Measurements from ENCODE around the gene TMEM147.
A peak's percentile ranks its signal among the peaks of the same experiment; 100 is the strongest.

The TMEM147 gene

DNA sequence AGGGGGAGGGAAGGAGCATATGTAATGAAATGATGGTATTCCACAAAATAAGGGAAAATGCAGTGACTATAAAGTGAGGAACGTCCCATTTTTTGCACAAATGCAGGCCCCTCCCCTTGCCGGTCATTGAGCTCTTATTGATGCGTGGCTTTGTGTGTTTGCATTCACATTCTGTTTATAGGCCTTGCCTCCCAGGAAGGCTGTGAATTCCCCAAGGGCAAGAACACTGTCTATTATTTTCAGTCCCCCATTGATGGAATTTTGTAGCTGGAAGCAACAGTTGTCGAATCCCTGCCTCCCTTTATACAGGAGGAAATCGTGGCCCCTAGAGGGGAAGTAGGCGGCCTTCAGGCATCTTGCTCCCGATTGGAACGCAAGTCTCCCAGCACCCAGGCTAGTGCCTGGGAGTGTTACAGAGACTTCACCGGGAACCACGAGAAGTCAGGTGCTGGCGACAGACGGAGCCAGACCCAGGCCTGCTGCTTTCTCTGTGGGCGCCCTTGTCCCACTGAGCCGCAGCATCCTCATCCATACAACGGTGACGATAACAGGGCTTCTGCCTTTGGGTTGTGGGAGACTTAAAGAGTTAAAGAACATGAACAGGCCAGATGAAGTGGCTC lies 24.2 kb upstream of the TMEM147 start:
- DNase-seq (ENCODE audit: low read depth), result no peak

DNA sequence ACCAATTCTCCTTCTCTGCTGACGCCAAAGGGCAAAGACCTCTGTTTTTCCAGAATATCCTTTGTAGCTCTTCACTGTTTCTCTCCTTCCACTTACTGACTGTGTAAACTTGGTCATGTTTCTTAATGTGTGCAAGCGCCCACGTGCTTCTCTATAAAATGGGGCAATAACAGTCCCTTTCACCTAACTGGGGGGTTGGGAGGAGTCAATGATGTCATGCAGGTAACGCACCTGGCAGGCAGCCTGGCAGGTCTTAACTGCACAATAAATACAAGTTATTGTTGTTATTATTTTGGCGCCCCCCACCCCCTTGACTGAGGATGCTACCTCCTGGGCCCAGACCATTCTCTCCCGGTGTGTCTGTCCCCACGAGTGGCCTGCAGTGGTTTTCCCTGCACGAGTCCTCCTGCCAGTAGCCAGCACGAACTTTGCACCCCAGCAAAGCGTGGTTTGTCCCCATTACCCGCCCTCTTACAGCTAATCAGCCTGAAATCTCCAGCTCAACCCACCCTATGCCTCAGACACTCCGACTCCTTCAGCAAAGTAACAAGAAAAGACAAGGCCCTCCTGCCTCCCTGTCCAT lies 22.6 kb upstream of the TMEM147 start:
- no peak for DNase-seq (ENCODE audit: low read depth)

DNA sequence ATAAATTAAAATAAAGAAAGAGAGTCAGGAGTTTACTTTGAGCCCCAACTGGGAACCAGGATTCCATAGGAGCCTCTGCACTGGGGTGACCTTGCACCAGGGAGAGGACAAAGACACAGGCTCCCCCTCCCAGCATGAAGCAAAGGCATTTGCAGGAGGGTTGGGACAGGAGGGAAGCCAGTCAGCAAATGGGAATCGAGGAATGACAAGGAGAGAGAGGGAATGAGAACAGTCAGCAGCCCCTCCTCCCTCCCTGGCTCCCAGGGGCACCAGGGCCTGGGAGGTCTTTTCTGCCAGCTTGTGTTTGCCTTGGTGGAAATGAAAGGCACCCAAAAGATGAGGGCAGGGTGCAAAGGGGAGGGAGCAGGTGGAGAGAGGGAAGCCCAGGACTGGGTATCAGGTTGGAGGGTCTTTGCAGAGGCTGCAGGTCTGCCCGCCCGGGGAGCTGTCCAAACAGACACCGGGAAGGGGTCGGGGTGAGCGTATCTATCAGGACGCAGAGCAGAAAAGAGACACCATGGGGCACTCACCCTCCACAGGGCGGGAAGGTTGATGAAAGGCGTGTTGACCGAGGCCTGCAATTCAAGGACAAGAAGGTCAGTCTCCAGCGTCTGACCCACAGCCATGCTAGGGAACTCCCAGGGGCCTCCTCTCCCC lies 21.1 kb upstream of the TMEM147 start:
- DNase-seq (ENCODE audit: low read depth), result no peak

DNA sequence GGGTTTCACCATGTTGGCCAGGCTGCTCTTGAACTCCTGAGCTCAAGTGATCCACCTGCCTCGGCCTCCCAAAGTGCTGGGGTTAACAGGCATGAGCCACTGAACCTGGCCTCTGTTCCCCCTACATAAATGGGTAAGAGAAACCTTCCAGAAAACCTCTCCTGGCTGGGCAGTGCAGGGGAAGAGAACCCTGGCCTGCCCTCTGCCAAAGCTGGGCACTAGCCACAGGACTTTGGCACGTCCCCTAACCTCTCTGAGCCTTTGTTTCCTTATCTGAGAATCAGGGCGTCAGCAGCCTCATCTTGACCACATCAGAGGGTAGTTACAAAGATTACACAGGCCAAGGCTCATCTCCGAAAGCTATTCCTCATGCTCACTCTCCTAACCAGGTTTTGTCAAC lies 19.6 kb upstream of the TMEM147 start:
- no peak for DNase-seq (ENCODE audit: low read depth)

GRCh38 chr19:35528218-35529038 lies 17.0 kb upstream of the TMEM147 start, which contains the start of gene SBSN:
TSS of gene SBSN (minus strand) at chr19:35528311. CDS start at chr19:35528281, 30 bp downstream.
- no peak for DNase-seq (ENCODE audit: low read depth)

DNA sequence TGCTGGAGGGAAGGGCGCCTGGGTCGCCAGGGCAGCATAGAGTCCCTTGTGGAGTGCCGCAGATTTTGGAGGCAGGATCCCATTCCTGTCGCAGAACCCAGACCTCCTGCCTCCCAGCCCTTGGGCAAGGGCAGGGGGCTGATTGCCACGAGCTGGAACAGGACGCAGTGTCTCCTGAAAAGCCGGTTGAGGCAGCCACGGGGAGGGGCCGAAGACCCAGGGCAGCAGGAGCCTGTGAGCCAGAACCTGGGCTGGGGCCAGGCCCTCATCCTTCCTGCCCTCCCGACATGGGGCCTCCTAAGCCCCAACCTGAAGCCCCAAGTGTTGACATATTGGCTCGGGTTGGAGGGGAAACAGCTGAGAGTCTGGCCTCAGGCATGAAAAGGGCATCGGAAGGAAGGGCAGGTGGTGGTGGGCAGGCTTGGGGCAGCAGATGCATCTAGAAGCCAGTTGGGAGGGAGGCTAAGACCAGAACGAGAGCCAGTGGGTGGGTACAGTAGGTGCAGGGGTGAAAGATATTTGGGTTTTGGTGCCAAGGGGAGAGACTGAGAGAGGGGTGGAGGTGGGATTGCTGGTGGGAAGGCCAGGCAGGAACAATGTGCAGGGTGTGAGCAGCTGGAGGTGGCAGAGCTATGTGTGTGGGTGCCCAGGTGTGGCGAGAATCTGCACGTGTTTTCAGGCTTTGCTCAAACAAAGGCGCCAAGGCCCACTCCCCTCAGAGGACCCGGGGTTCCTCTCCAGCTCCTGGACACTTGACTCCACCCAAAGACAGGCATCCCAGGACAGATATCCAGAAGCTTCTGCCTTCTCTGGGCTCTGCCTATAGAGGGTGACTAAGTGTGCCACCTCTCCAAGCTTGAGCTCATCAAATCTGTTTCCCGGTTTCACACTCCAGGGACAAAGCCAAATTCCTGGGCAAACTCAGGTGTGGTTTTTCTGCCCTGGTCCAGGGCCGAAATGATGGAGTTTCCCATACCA lies 15.9 kb upstream of the TMEM147 start:
- DNase-seq (ENCODE audit: low read depth), result no peak

DNA sequence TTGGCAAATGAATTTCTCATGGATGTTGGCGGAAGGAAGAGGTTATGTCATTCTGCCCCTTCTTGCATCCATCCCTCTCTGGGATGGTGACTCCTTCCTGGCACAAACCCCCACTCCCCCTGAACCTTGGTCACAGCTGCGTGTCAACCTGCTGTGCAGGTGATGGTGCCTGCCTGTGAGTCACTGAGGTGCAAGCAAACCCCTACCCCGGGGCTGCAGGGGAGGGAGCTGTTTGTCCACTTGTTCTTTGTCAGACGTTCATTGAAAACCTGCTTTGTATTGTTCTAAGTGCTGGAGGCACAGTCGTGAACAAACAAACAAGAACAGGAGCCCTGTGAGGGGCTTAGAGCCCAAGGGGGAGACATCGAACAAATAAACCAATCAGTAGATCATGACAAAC lies 14.1 kb upstream of the TMEM147 start:
- no peak for DNase-seq (ENCODE audit: low read depth)

DNA sequence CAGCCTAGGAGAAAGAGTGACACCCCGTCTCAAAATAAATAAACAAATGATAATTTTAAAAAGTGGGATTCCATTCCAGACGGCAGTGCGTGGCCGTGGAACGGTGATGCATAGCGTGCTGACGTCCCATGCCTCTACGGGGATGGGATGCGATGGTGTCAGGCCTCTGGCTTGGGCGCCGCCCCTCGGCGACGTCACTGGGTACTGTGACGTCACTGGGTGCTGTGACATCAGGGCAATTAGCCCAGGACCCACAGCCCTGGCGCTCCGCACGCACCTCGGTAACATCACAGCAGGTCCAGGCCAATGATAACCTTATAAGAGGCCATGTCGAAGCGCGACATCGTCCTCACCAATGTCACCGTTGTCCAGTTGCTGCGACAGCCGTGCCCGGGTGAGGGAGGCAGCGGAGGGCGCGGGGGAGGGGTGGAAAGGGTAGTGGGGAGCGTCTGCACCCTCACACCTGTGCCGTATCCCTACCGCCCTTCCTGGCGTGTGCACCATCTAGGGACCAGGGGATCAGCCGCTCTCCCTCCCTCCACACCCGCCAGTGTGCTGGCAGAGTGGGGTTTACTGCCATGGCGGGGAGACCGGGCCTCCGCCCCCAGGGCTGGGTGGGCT lies 12.1 kb upstream of the TMEM147 start, which contains the start of gene GAPDHS:
Gene GAPDHS (plus strand): TSS at position 256 of the 621 bp plus-strand sequence. CDS start 72 bp downstream, at position 328.
- DNase-seq (ENCODE audit: low read depth), result no peak

DNA sequence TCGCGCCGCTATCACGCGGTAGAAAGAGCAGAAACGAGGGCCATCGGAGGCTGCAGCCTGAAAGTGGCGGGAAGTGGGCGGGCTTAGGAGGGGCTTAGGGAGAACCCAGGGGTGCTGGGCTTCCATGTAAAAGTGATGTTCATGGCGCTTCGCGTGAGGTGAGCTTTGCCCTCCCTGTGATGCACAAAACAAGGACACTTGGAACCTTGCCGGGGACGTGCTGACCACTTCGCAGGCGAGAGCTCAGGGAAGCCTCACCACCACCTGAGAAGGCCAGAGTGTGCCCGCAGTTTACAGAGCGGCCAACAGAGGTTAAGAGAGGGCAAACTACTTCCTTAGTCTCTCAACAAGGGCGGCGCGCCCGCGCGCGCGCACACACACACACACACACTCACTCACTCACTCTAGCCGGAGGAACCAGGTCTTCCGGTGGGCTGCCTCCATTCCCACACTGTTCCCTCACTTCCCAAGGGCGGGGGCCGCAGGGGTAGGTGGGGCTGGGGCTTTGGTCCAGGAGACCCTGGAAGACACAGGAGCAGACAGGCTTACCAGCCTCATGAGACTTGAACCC lies 11.5 kb upstream of the TMEM147 start:
- no peak for DNase-seq (ENCODE audit: low read depth)

DNA sequence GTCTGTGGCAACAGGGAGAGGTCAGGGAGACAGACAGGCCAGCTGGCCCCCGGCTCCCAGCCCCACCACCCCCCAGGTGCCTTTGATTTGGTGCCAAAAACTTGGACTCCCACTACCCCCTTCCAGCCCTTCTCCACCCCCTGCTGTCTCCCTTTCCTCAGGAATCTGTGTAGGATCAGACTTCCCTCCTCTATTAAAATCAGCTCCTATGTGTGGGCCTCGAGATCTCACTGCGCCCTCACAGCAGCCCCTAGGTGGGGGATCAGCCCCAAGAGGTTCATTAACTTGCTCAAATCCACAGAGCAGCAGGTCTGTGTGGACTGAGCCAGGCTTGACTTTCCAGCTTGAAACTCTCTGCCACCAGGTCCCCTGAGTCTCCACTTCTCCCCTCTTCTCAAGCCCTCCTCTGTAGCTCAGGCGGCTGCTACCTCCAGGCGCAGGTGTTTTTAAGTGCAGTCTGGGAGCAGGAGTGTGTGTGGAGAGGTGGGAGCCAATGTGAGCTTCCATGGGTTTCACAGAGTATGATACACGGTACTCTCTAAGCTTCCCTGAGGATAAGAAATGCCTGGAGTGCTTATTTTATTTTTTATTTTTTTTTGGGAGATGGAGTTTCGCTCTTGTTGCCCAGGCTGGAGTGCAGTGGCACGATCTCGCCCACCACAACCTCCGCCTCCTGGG lies 10.5 kb upstream of the TMEM147 start:
- DNase-seq (ENCODE audit: low read depth), result no peak

DNA sequence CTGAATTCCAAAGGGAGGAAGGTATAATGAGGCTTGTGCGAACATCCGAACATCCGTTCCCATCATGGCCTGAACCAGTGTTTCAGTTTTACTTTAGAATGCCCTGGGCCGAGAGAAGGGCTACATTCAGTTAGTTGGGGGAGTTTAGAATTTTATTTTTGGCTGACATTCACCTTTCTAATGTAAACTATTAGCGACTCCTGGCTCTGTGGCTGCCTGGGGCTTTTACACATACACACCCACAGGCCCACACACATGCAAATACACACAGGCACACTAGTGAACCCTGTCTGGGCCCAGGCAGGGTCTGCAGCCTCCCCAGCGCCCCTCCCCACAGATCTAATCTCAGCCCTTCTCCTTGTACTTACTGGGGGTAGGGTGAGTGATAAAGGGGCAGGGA lies 6.1 kb upstream of the TMEM147 start:
- no peak for DNase-seq (ENCODE audit: low read depth)

- no peak for DNase-seq (ENCODE audit: low read depth)
Observed at GRCh38 chr19:35539850-35540249, 5.6 kb upstream of the TMEM147 start.

DNA sequence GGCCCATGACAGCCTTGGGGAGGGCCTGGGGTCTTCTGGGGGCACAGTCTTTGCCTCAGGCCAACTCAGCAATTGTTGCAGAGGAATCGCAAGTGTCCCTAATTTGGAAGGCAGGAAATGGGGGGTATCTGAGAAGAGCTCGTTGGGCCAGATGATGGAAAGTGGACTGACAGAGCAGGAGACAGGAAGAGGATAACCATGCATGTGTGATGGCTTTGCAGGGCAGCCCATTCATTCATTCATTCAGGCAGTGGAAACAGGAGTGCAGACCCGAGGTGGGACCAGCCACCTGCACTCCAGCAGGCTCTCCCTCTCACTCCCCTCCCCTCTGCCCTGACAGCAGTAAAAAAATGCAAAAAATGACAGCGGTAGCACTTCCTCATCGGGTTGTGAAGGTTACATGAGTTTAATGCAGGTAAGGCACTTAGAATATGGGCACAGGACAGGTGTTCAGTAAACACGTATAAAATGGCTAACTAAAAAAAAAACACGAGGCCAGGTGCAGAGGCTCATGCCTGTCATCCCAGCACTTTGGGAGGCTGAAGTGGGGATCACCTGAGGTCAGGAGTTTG lies 5.0 kb upstream of the TMEM147 start:
- no peak for DNase-seq (ENCODE audit: low read depth)

- no peak for DNase-seq (ENCODE audit: low read depth)
Observed at GRCh38 chr19:35542209-35542608, 3.2 kb upstream of the TMEM147 start.

DNA sequence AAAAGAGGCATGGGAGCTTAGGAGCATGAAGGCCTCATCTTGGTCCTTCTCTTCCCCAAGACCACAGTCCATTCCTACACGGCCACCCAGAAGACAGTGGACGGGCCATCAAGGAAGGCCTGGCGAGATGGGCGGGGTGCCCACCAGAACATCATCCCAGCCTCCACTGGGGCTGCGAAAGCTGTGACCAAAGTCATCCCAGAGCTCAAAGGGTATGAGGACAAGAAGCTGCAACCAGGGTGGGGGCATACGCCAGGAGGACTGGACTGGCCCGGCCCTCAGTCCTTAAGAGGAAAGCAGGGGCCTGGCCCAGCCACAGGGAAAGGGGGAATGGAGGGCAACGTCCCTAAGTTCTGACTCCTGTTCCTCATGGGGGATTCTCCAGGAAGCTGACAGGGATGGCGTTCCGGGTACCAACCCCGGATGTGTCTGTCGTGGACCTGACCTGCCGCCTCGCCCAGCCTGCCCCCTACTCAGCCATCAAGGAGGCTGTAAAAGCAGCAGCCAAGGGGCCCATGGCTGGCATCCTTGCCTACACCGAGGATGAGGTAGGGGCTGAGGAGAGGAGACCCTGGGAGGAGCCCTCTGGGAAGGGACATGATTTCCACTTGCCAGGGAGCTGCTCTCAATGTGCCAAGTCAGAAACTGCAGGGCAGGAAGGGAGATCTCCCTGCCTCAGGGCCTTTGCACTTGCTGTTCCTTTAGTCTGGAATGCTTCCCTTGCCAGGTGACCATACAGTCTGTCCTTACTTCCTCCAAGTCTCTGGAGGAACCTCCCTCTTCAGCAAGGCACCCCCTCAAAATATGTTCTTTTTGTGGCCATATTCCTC lies 1.9 kb upstream of the TMEM147 start:
- no peak for DNase-seq (ENCODE audit: low read depth)

DNA sequence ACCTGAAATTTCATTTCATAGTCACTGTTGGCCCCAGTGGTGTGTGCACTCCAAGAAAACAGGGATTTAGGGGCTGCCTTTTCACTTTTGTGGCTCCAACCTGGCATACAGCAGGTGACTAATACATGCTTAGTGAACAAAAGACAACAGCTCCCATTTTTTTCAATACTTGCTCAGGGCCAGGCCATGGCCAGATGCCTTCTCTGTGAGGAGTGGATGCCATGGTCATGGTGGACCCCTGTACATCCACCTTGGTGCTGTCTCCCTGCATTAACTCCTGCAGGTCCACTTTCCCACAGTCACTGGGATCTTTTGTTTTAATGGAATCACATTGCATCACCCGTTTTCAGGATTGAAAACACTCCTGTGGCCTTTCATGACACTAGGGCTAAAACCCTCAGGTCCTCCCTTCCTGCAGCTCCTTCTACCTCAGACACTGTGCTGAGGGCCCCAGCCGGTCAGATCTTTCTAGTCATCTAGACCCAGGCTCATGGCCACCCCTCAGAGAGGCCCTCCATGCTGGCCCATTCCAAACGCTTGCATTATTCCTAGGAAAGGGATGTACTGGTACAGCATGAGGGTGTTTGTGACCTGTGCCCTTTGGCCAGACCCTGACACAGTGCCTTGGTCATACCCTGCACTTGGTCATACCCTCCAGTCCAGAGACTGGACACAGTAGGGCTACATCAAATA lies 1.2 kb upstream of the TMEM147 start:
- no peak for DNase-seq (ENCODE audit: low read depth)

DNA sequence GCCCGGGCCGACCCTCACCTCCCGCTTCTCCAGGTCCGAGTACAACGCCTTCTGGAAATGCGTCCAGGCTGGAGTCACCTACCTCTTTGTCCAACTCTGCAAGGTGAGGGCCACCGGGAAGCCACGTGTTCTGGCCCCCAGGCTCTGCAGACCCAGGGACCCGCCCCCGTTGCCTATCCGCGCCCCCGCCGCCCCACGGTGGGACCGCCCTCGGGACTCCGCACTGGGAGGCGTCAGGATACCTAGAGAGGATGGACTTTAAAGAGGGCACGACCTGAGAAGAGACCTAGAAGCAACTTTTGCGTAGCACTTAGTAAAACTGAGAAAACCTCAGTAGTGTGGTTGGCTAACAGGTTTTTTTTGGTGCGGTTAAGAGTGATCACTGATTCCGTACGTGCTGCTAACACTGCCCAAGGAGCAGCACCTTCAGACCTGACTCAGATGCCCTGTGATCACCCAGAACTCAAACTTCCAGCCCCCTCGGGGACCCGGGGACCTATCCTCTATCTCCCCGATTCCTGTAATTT lies 492 bp downstream of the TMEM147 start:
- DNase-seq (ENCODE audit: low read depth), result peak; percentile 11

DNA sequence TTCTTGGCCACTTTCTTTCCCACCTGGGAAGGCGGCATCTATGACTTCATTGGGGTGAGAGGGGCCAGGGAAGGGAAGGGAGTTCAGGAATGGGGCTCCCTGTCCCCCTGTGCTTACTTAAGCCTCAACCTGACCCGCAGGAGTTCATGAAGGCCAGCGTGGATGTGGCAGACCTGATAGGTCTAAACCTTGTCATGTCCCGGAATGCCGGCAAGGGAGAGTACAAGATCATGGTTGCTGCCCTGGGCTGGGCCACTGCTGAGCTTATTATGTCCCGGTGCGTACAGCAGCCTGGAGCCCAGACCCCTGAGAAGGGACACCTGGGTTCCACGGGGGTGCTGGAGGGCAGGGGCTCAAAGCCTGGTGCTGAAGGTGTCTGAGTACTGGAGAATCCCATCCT lies 1.1 kb downstream of the TMEM147 start:
- DNase-seq (ENCODE audit: low read depth), result no peak
